HG03460 (cell line): ENCODE data around the gene FMOD.
A peak's percentile ranks its signal among the peaks of the same experiment; 100 is the strongest.

ENCODE experiments used
- ATAC-seq: cut with Tn5 transposase; IDR thresholded peaks from one replicate; pipeline ENCODE4 v1.9.1; 2021; ENCODE audit not compliant: unreplicated experiment

Gene FMOD

DNA sequence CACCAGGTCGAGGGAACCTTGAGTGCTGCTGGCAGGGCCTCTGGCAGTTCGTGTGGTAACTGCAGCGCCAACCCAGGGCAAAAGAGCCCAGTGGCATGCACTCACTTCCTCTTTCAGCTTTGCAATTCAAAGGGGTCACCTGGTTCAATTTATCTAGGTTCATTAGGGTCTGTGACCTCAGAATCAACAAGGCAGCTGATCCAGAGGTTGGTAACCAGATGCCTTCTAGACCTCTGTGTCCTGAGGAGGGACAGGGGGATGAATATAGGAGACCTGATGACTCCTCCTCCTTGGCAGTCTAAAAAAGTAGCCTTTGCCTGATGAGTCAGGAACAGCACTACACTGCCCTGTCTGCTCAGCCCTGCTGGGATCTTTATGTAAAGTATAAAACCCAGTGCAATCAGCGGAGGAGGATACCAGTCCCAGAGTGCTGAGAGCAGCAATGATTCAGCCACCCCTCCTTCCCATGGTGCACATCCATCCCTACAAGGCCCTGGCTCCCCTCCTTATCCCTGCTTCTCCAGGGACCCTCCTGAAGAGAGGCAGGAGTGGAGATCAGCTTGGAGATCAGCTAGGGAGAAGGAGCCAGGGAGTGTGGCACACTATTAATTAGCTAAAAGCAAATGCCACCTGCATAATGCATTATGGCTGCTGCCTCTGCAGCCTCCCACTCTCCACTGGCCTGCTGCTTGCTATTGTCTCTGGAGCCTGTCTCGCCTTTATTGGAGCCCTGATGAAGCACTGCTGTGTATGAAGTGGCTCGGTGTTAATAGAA, 11.2 kb upstream of the FMOD start:
- no peak for ATAC-seq

DNA sequence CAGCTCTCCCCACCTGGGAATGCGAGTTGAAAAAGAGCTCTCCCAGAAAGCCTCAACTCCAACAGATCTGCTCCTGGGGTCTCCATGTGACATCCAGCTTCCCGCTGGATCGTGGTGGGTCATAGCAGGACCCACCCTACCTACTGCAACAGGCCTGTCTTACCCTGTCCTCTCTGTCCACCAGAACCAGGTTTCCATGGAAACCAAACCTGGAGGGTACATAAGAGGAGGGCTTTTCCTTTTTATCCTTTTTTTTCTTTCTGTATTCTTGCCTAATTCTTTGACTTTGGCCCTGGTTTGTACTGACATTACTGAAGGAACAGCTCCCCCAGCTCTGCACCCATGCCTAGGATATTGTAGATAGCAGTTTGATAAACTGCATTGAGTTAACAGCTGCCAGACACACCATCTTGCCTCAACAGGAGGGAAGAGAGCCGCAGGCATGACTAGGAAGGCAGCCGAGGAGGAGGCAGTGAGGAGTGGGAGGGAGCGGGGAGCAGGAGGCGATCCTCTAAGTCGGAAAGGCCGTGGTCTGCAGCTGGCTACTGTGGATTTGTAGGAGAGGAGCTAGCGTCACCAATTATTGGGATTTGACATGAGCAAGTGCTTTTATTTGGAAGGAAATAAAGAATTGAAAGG, 9.7 kb upstream of the FMOD start:
- no peak for ATAC-seq

DNA sequence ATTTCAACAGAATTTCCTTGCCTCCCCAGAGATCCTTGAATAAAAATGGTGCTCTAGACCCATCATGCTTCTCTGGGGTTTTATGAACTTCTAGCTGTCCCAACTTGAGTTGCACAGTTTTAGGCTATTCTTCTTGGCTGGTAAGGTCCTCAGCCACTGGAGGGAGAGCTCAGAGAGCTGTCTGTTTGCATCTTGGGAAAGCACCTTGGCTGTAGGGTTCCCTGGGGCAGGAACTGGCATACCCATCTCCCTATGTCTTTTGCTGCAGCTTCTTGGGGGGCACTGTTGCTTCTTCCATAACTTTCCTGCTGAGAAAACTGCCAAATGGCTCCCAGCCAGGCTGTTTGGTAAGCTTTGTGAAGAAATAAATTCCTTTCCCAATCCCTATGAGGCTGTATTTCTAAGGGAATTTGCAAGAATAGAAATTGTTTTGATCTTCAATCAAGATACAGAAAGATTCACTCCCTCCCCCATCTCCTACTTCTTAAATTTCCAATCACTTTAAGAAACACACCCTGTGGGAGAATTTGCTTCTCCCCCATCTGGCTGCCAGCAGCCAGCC, 8.2 kb upstream of the FMOD start:
- no peak for ATAC-seq

DNA sequence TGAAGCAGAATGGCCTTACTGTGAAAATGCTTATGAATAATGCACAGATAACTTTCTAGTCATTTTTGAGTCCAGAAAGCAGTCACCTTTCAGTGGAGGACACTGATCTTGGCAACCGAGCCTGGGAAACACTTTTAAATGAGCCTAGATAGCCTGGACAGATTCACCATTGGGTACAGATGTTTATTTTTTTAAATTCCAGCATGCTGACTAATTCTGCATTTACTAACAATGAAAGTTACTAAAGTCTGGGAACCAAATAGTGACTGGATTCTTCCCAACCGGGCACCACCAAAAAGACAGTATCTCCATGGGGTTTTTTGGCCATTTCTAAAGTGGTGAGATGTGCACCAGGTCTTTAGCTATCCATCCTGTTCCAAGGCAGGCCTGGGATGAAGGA, 3.3 kb upstream of the FMOD start:
- ATAC-seq, result no peak

DNA sequence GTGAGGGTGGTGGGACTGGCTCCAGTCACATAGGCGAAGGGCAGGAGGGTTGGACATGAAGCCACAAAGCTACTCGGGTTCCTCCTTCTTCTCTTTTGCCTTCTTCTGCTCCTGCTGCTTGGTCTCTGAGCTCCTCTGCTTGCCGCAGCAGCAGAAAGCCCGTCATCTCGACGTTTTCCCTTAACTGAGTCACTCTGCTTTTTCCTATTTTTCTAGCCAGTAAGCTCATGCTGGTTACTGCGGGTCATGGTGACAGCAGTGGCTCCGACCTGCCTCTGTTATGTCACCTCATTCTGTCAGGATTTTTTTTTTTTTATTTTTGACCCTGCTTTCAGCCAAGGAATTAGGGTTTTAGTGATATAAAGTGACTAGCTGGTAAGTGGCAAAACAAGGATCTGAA, 2.6 kb upstream of the FMOD start:
- no peak for ATAC-seq

DNA sequence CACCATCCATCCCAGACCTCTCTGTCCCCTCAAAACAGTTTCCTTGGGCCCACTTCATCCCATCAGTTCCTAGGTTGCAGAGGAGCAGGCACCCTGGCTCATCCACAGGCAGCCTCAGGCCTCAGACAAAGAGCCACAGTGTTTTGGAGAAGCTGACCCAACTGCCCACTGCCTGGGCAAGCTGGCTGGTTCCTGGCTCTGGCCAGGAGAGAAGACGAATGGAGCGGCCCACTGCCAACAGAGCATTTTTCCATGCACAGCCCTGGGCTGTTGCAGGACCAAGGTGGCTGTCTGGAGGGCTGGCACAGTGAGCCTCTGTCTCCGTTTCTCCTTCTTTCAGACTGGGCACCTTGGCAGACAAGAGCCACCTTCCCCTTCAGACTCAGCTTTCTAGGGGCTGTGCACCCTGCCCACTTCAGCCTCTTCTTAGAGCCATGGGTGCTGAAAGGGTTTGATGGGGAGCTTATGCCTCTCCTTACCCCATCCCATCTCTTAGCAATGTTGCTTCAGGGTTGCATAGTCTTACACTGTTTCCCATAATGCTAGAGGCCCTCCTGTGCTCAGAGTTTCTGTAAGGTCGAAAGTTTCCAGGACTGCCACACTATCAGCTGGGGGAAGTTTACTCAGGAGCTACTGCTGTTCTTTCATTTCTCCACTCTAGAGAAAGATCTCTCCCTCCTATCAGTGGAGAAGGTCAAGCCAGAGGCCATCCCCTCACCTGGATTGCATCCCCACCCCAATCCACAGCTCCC, 973 bp downstream of the FMOD start:
- no peak for ATAC-seq

DNA sequence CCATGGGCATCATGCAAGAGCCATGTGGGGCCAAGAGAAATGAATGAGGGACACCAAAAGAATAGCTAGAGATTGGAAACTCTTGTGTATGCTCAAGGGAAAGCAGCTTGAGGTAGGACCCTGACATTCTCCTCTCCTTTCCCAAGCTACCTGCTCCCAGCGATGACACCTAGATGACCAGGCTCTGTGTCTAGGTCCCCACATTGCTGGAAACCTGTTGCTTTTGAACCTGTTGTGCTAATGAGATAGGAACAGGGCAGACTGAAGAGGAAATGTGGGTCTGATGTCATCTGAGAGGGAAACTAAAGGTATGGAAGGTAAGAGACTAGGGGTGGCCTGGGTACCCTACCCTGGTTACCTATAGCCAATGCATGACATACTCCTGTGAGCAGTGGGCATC, 1.8 kb downstream of the FMOD start:
- ATAC-seq, result no peak

DNA sequence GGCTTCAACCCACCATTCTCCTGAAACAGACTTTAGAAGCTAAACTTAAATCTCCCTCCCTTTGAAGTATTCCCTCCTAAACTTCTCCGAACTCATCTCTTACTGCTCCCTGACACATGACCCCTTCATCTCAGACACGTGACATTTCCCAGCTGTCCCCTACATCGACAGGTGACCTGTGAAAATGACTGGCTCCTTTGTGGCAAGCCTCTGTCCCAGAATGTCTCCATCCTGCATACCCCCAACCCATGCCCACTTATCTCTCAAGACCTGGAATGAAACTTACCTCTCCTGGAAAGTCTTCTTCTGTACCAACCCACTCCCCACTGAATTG, 4.2 kb downstream of the FMOD start:
- ATAC-seq, result no peak

DNA sequence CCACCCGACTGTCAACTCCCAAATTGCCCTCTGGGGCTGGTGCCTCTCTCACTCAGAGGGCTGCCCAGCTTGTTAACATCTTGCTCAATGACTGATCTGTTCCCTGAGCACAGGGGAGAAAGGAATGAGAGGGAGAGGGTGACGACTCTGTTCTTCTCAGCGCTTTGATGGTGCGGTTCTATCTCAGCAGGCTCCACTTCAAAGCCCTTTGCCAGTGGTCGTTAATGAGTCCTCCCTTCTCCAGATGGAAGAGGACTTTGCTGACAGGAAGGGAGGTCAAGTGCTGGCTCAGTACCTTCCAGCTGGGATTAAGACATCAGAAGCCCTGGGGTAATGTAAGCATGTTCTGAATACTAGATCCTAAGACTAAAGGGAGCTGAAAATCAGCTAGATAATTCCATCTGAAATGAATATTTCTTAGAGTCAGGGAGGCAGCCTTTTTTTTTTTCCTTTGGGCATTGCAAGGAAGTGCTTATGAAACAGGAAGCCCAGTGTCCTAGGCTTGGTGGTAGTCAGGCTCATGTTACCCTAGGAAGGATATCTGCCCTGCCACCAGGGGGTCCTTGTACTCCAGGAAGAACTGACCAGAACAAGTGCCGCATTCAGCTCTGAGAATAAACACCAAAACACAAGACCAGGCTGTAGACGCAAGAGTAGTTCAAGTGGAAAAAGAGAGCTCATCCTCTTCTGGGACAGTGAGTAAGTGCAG, 4.7 kb downstream of the FMOD start:
- ATAC-seq, result no peak

DNA sequence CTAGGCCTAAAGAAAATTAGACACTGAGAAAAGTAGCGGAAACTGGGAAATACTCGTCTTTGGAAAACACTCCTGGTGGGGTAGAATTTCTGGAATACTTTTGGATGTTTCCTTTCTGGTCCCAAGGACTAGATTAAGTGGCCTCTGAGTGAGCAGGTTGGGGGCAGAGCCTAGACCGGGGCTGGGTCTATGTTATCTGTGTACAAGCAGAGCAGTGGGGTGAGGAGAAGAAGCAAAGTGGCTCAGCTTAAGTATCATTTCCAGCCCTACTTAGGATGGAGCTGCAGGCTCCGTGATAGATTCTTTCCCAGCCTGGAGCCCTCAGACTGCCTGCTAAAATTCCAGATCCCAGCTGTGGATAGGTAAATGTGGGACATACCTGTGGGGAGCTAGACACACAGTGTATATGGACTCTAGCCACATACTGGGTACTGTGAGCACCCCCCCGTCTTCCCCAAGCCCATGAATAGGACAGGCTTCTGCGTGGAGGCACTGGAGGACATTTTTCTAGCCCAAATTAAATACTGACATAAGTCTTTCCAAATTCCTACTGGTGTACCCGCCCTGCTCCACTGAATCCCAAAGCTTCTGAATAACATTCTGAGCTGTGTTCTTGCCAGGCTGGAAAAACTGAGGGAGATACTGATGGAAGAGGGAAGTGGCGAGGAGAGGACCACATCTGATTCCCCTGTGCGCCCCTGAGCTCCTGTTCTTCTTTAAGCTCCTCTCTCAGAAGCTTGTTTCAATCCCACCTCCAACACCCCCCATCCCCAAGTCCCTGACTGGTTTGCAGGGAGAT, 6.8 kb downstream of the FMOD start:
- no peak for ATAC-seq

DNA sequence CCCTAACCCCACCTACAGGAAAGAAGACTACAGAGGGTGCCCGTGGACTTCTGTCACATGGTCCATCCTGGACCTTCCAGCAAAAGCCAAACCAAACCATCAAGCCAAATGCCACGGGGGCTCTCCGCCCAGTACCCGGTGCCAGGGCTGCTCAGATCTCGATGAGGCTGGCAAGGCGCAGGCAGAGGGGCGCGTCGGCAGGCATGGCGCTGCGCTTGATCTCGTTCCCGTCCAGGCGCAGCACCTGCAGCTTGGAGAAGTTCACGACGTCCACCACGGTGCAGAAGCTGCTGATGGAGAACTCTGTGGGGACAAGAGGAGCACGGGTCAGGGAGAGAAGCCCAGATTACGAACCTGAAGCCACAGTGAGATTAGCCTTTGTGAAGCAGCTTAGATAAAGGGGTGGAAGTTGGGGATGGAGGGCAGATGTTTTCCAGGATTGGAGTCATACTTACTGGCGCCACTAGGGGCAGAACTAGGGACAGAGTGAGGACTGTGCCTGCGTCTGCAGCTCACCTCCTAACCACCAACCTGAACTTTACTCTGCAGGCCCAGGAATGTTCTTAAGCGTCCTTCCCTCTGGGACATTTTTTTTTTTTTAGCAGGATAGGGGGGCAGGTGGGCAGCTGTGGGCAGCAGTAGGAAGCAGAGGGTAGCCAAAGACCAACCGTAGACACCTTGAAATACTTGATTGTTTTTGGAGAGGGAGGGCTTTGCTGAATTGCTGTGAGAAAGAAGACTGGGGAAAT, 8.6 kb downstream of the FMOD start:
- no peak for ATAC-seq

DNA sequence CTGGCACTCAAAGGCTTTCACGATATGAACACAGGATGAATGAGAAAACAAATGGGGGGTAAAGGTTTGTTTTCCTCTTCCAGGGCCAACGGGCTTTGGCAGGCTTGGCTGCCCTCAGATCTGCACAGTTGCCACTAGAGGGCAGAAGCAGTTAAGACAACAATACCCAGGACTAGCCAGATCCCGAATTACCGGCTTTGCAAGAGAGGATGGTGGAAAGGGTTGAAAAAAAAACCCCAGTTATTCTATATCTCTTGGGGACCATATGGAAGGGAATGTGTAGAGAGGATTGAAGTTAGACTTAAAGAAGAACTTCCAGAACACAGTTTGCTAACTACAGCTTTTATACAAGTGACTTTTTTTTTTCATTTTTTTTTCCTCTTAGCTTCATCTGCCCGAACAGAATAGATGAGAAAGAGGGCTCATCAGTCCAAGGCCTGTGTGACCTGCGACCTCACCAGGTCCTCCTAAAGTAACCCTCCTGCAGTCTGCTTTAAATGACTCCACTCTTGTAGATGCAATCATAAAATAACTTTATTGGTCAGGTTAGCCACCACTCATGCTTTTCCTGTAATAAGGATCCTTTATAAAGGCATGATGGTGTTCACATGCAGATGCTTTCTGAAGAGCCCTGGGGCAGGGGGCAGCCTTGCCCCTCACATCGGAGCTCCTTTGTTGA, 10.7 kb downstream of the FMOD start:
- ATAC-seq, result peak; percentile 63

DNA sequence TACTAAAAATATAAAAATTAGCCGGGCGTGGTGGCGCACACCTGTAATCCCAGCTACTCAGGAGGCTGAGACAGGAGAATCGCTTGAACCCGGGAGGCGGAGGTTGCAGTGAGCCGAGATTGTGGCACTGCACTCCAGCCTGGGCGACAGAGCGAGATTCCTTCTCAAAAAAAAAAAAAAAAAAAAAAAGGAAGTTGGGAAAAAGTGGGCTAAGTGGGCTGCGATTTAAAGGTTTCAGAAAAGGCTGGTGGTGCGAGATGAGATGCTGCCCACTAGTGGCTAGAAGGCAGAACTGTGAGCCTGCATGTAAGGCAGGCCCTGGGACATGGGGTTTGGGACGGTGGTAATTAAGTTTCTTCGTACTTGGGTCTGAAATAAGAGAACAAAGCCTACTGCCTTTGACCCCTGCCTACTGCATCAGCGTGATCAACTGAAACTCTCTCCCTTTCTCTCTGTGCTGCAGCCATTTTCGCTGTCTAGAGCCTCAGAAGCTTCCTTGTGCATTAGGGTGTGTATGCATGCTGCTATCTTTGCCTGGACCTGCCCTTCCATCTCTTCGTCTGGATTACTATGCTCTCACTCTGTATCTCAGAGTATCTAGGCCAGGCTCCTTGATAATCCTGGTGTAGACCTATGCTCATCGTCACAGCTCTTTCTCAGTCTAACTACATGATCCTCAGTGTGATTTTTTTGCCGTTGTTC, 12.4 kb downstream of the FMOD start:
- ATAC-seq, result no peak

DNA sequence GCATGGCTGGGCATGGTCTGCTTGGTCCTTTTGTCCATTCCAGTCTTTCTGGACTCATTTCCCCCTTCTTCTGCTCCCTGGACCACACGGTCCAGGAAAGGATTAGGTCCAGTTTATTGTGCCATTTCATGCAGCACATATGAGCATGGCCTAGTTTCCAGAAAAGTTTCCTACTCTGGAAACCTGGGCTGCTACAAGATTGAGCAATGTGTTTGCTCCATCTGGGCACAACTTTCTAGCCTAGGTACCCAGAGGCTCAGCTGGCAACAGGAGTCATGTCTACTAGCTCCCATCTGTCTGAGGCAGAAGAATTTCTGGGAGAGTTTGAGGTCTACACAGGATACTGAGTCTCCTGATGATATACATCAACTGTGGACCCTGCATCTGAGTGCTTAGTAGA, 14.8 kb downstream of the FMOD start:
- ATAC-seq, result no peak

DNA sequence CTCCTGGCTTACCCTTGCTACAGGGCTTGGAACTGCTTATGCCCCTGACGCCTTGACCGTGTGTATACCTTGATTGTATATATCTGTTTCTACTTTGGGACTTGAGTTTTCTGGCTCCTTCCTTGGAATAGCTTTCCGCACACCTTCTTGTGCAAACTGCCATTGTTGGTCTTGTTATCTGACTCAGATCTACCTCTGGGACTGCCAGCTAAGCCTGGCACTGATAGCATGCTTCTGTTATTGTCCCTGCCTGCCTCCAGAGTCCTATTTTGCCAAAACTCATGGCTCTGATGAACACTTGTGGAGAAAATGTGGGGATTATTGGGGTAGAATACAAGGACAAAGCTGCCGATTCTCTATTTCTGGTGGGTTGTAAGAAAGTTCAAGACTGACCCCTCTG, 15.4 kb downstream of the FMOD start:
- no peak for ATAC-seq

DNA sequence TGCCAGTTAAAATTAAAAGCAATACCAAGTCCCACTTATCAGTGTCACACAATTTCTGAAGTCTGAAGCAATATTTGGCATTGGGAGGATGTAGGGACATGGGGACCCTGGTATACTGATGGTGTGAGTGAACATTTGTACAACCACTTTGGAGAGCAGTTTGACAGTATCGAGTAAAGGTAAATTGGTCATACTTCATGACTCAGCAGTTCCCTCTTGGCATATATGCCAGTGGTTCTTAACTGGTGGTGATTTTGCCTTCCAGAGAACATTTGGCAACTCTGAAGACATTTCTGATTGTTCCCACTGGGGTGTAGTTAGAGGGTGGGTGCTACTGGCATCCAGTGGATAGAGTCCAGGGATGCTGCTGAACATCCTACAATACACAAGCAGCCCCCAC, 19.7 kb downstream of the FMOD start:
- no peak for ATAC-seq

DNA sequence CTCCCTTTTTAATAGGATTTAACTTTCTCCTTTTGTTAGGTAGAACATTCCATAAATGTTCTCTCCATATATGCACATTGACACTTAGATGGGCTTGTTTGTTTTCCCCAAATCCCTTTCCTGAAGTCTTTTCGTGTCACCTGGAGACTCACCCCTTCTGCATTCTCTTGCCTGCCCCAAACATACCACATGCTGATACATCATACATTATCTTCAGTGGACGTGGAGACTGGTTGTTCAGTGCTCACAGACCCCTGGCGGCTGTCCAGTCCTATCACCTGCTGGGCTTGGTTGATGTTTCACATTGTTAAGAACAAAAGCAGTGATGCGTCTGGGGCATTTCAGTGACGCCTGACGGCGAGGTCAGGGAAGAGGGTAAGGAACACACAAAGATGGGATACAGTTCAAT, 22.2 kb downstream of the FMOD start:
- ATAC-seq, result no peak

DNA sequence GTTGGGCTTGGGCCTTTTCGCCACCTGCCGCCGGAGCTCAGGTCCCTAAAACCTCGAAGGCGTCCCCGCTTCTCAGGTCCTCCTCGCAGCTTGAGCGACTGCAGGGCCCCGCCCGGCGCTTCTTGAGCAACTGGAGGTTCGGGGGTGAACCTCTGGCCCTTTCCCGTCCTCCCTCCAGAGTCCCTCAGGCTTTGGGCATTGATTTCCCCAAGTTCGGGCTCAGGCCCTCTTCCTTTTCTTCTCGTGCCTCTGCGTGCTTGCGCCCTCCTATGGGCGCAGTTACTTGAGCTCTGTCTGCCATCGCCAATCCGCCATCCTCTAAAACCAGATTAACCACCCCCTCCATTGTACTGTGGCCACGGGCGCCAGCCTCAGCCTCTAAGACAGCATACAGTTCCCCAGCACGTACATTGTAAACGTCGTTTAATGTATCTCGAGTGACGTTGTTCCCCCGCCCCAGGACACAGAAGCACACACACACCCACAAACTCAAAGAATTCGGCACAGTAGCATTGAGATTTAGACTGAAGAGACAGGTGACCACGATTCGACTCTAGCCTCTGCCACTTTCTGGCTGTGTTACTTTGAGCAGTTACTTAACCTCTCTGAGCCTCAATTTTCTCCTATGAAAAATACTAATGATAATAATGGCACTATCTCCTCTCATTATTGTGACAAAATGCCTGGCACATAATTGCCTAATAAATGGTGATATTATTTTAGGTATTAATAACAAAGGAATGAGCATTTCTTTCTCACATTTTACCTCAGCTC, 23.1 kb downstream of the FMOD start:
- peak; percentile 15 for ATAC-seq
